ENCODE measurements around the gene DCDC2. TPM values are rescaled to one million over a fixed set of nuclear protein-coding genes. Genes with fewer than 3 reads are reported as not detected.
"Not testable (repeated sequence)": the region's sequence is repeated elsewhere in the genome, so short reads cannot be mapped to it uniquely, and the experiment has no call there.

DCDC2 gene
- total RNA-seq, 1 donor from 2014 or later, result 5.3 TPM

DNA sequence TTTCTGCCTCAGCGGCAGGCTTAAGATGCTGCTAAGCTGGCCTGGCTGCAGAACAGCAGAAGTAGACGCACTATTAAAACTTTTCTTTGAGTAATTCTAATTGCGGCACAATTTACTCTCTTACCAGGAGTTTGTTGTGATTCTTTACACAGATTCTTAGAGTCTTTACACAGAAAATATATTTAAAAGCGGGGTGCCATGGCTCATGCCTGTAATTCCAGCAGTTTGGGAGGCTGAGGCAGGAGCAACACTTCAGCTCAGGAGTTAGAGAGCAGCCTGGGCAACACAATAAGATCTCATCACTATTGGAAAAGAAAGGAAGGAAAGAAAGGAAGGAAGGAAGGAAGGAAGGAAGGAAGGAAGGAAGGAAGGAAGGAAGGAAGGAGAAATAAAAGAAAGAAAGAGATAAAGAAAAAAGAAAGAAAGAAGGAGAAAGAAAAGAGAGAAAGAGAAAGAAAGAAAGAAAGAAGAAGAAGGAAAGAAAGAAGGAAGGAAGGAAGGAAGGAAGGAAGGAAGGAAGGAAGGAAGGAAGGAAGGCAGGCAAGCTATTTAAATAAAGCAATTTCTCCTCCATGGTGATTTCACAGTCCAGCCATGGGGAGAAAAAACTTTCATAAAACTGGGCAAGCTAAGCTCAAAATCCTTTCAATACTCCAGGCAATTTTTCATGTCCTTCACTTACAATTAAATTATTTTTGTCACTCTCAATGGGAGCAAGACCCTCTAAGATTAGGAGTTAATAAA is 23.8 kb upstream of the DCDC2 start:
- no peaks in the 10 kb centered on the region for H3K36me3 ChIP-seq
- H3K4me1 ChIP-seq, result no peaks in the 10 kb centered on the region
- no peak overlapping the region for H3K4me3 ChIP-seq
- intact Hi-C loops (cut with DNase I), result no loop called here
- H3K27me3 ChIP-seq, result no peaks in the 10 kb centered on the region
- no peaks in the 10 kb centered on the region for H3K9me3 ChIP-seq
- ATAC-seq (no peak), DNase-seq (no peak)
- no peak overlapping the region for H3K27ac ChIP-seq
- TF ChIP-seq, protein P1, sequence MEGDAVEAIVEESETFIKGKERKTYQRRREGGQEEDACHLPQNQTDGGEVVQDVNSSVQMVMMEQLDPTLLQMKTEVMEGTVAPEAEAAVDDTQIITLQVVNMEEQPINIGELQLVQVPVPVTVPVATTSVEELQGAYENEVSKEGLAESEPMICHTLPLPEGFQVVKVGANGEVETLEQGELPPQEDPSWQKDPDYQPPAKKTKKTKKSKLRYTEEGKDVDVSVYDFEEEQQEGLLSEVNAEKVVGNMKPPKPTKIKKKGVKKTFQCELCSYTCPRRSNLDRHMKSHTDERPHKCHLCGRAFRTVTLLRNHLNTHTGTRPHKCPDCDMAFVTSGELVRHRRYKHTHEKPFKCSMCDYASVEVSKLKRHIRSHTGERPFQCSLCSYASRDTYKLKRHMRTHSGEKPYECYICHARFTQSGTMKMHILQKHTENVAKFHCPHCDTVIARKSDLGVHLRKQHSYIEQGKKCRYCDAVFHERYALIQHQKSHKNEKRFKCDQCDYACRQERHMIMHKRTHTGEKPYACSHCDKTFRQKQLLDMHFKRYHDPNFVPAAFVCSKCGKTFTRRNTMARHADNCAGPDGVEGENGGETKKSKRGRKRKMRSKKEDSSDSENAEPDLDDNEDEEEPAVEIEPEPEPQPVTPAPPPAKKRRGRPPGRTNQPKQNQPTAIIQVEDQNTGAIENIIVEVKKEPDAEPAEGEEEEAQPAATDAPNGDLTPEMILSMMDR (IDR thresholded peaks at IDR 0.05), result no peak

DNA sequence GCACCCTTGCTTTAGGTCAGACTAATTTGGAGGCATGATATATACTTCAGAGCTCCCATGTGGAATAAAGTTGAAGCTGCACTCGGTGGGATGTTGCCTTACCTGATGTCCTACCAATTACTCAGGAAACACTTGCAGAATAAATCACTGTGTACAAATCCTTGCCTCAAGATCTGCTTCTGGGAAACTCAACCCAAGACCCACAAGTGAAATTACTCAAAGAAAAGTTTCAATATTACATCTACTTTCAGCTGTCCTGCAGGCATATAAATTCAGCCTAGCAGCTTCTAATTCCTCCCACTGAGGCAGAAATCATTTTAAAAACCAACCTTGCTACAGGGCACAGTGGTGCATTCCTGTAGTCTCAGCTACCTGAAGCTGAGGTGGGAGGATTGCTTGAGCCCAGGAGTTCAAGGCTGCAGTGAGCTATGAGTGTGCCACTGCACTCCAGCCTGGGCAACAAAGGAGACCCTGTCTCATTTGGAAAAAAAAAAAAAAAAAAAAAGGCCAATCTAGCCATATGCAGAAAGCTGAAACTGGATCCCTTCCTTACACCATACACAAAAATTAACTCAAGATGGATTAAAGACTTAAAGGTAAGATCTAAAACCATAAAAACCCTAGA is 20.7 kb upstream of the DCDC2 start:
- Histone ChIP-seq H3K4me3 (no peak overlapping the region), H3K9me3 (no peaks in the 10 kb centered on the region), H3K4me1 (no peaks in the 10 kb centered on the region), H3K27me3 (no peaks in the 10 kb centered on the region), H3K36me3 (no peaks in the 10 kb centered on the region), H3K27ac (no peak overlapping the region)
- DNase-seq (no peak), ATAC-seq (no peak)
- intact Hi-C loops (cut with DNase I), result no loop called here
- TF ChIP-seq, protein P1 (IDR thresholded peaks at IDR 0.05), result no peak

GRCh38 chr6:24376871-24377270 is 19.0 kb upstream of the DCDC2 start:
- TF ChIP-seq, protein P1 (IDR thresholded peaks at IDR 0.05), result no peak
- no peaks in the 10 kb centered on the region for H3K36me3 ChIP-seq
- intact Hi-C loops (cut with DNase I), result no loop called here
- no peaks in the 10 kb centered on the region for H3K9me3 ChIP-seq
- H3K4me1 ChIP-seq, result no peaks in the 10 kb centered on the region
- no peak for DNase-seq
- H3K4me3 ChIP-seq, result no peak overlapping the region
- no peaks in the 10 kb centered on the region for H3K27me3 ChIP-seq
- H3K27ac ChIP-seq, result no peak overlapping the region
- no peak for ATAC-seq

DNA sequence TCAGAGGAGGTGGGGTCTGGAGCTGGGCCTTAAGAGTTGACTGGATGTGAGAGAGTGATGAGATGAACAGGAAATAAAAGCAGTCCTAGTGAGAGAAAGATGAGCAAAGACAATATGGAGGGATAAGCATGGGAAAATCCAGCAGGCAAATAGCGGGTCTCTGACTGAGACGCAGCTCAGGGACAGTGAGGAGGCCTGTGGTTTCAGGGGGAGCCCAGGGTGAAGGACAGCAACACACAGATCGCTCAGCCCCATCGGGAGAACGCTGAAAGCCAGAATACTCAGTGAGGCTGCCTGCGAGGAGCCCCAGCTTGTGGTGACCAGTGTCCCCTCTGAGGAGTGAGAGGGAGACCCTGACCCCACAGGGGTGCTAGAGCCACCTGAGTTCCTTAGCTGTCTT is 16.8 kb upstream of the DCDC2 start:
- TF ChIP-seq, protein P1 (IDR thresholded peaks at IDR 0.05), result no peak
- H3K27ac ChIP-seq, result no peak overlapping the region
- no peaks in the 10 kb centered on the region for H3K27me3 ChIP-seq
- ATAC-seq (no peak), DNase-seq (no peak)
- intact Hi-C loops (cut with DNase I), result no loop called here
- H3K36me3 ChIP-seq, result no peaks in the 10 kb centered on the region
- no peak overlapping the region for H3K4me3 ChIP-seq
- H3K9me3 ChIP-seq, result no peaks in the 10 kb centered on the region
- H3K4me1 ChIP-seq, result no peaks in the 10 kb centered on the region

DNA sequence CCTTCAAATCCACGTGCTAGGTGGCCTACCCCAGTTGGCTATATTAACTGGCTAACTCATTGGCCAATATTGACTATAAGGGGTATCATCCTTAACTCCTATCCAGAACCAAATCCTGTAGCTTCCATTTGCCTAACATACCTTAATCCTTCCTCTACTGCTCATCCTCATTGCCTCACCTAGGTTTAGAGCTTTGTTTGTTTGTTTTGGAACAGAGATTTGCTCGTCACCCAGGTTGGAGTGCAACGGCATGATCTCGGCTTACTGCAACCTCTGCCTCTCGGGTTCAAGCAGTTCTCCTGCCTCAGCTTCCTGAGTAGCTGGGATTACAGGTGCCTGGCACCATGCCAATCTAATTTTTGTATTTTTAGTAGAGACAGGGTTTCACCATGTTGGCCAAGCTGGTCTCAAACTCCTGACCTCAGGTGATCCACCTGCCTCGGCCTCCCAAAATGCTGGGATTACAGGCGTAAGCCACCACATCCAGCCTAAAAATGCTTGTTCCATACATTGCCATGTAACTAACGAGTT is 7.3 kb upstream of the DCDC2 start:
- DNase-seq; intact Hi-C loops (cut with DNase I); H3K4me1 ChIP-seq; H3K36me3 ChIP-seq; H3K27ac ChIP-seq; ATAC-seq; H3K9me3 ChIP-seq; H3K4me3 ChIP-seq: not testable (repeated sequence)
- peaks cover 16% of the 10 kb centered on the region for H3K27me3 ChIP-seq

- intact Hi-C loops (cut with DNase I); H3K27ac ChIP-seq; H3K4me3 ChIP-seq; H3K36me3 ChIP-seq; DNase-seq; H3K9me3 ChIP-seq; ATAC-seq: not testable (repeated sequence)
- Histone ChIP-seq H3K4me1 (peaks cover 11% of the 10 kb centered on the region), H3K27me3 (peaks cover 24% of the 10 kb centered on the region)
These were observed 4.5 kb upstream of the DCDC2 start for GRCh38 chr6:24362363-24362762.
